ENCODE data around the gene NTN1. TPM values are rescaled to one million over a fixed set of nuclear protein-coding genes. Genes with fewer than 3 reads are reported as not detected.
"Not testable (repeated sequence)": the region's sequence is repeated elsewhere in the genome, so short reads cannot be mapped to it uniquely, and the experiment has no call there.

The NTN1 gene
- total RNA-seq, 1 donor from 2014 or later: 0.94 TPM

- no peak for DNase-seq (ENCODE audit: low read depth)
Observed at GRCh38 chr17:9244066-9245052, 223.0 kb downstream of the NTN1 start.

GRCh38 chr17:9247401-9247938, 226.2 kb downstream of the NTN1 start:
- DNase-seq (ENCODE audit: low read depth): no peak

GRCh38 chr17:9249245-9249953, 228.1 kb downstream of the NTN1 start:
- no peak for DNase-seq (ENCODE audit: low read depth)

- DNase-seq (ENCODE audit: low read depth): no peak
Observed at GRCh38 chr17:9251273-9251672, 230.0 kb downstream of the NTN1 start.

- no peak for DNase-seq (ENCODE audit: low read depth)
Observed at GRCh38 chr17:9253308-9253707, 232.0 kb downstream of the NTN1 start.

- no peak for DNase-seq (ENCODE audit: low read depth)
Observed at GRCh38 chr17:9254841-9255240, 233.5 kb downstream of the NTN1 start.

- no peak for DNase-seq (ENCODE audit: low read depth)
Observed at GRCh38 chr17:9255833-9256232, 234.5 kb downstream of the NTN1 start.

- DNase-seq (ENCODE audit: low read depth): no peak
Observed at GRCh38 chr17:9256361-9256750, 235.0 kb downstream of the NTN1 start.

- no peak for DNase-seq (ENCODE audit: low read depth)
Observed at GRCh38 chr17:9256751-9257629, 235.7 kb downstream of the NTN1 start.

- not testable (repeated sequence) for DNase-seq (ENCODE audit: low read depth)
Observed at GRCh38 chr17:9257630-9257965, 236.3 kb downstream of the NTN1 start.

GRCh38 chr17:9258115-9259015, 237.1 kb downstream of the NTN1 start:
- DNase-seq (ENCODE audit: low read depth): no peak

- DNase-seq (ENCODE audit: low read depth): no peak
Observed at GRCh38 chr17:9259419-9259818, 238.1 kb downstream of the NTN1 start.

- no peak for DNase-seq (ENCODE audit: low read depth)
Observed at GRCh38 chr17:9261081-9262012, 240.0 kb downstream of the NTN1 start.

GRCh38 chr17:9266031-9266680, 244.8 kb downstream of the NTN1 start:
- DNase-seq (ENCODE audit: low read depth): no peak

GRCh38 chr17:9266697-9267117, 245.4 kb downstream of the NTN1 start:
- DNase-seq (ENCODE audit: low read depth): no peak

- DNase-seq (ENCODE audit: low read depth): no peak
Observed at GRCh38 chr17:9268546-9268945, 247.2 kb downstream of the NTN1 start.

GRCh38 chr17:9269350-9270035, 248.2 kb downstream of the NTN1 start:
- DNase-seq (ENCODE audit: low read depth): no peak

GRCh38 chr17:9270921-9271320, 249.6 kb downstream of the NTN1 start:
- no peak for DNase-seq (ENCODE audit: low read depth)
